PC-3 (cell line): ENCODE results near the gene PLXNC1. TPM values are rescaled to one million over a fixed set of nuclear protein-coding genes. Genes with fewer than 3 reads are reported as not detected.

ENCODE experiments used
- ATAC-seq: fragments of 200-7000 bp; cut with Tn5 transposase; 2 replicates; pipeline ENCODE4 v1.9.1; 2020; ENCODE audit warnings: mild to moderate bottlenecking, moderate library complexity
- BruUV-seq: library from RNA; stranded (reverse); fragments of 400-500 nt; replicated peaks from 2 replicates; lab custom pipeline; 2021; lab: Mats Ljungman, UMichigan
- CTCF ChIA-PET: fragments of 300-600 bp; sonication (Branson Sonifier 250); formaldehyde crosslinking; loops from one replicate; lab custom pipeline; 2022; ENCODE audit warnings: antibody characterized with exemption; lab: Charles Lee
- POLR2A ChIA-PET: fragments of 300-600 bp; sonication (Branson Sonifier 250); formaldehyde crosslinking; loops from one replicate; lab custom pipeline; 2022; ENCODE audit warnings: antibody characterized with exemption; ENCODE audit not compliant: unreplicated experiment; lab: Charles Lee
- DNase-seq: peaks from one replicate; pipeline ENCODE4 v3.0.0-alpha.2; 2015
- H2AFZ ChIP-seq: fragments of 300-600 bp; sonication (generic); 2 replicates; pipeline ENCODE4 v1.6.0; 2016; ENCODE audit warnings: antibody characterized with exemption, low read length
- H3F3A ChIP-seq: fragments of 300-600 bp; sonication (generic); one replicate; pipeline ENCODE4 v1.6.0; 2017; ENCODE audit warnings: antibody characterized with exemption, low read length, control low read depth, mild to moderate bottlenecking; ENCODE audit not compliant: unreplicated experiment
- H3K27ac ChIP-seq: fragments of 300-600 bp; sonication (generic); 2 replicates; pipeline ENCODE4 v1.5.1; 2016; ENCODE audit warnings: mild to moderate bottlenecking, low read length
- H3K27me3 ChIP-seq: fragments of 300-600 bp; sonication (generic); 2 replicates; pipeline ENCODE4 v1.6.1; 2016; ENCODE audit warnings: low read length, mixed read lengths
- H3K36me3 ChIP-seq: fragments of 300-600 bp; sonication (generic); 2 replicates; pipeline ENCODE4 v1.6.1; 2016; ENCODE audit warnings: low read depth, mixed run types, low read length, mixed read lengths
- H3K4me1 ChIP-seq: fragments of 300-600 bp; sonication (generic); 2 replicates; pipeline ENCODE4 v1.5.1; 2016; ENCODE audit warnings: low read length; ENCODE audit not compliant: insufficient read depth
- H3K4me2 ChIP-seq: fragments of 300-600 bp; sonication (generic); 2 replicates; pipeline ENCODE4 v1.6.0; 2016; ENCODE audit warnings: low read length
- H3K4me3 ChIP-seq: fragments of 300-600 bp; sonication (generic); 2 replicates; pipeline ENCODE4 v1.5.1; 2016; ENCODE audit warnings: mild to moderate bottlenecking, low read length, mixed read lengths
- H3K79me2 ChIP-seq: fragments of 300-600 bp; sonication (generic); 2 replicates; pipeline ENCODE4 v1.6.1; 2017; ENCODE audit warnings: low read length, mixed read lengths
- H3K9ac ChIP-seq: fragments of 300-600 bp; sonication (generic); 2 replicates; pipeline ENCODE4 v1.6.0; 2016; ENCODE audit warnings: mild to moderate bottlenecking, low read length
- H3K9me2 ChIP-seq: fragments of 300-600 bp; sonication (generic); replicated peaks from 2 replicates; pipeline ENCODE4 v1.6.1; 2016; ENCODE audit warnings: mixed run types, low read length, mixed read lengths
- H3K9me3 ChIP-seq: fragments of 300-600 bp; sonication (generic); 2 replicates; pipeline ENCODE4 v1.6.1; 2016; ENCODE audit warnings: low read length, mixed read lengths
- H4K20me1 ChIP-seq: fragments of 300-600 bp; sonication (generic); 2 replicates; pipeline ENCODE4 v1.6.1; 2016; ENCODE audit warnings: low read length, mixed read lengths
- EZH2 ChIP-seq: fragments of 300-600 bp; sonication (generic); IDR thresholded peaks from one replicate; pipeline ENCODE4 v1.6.1; 2017; ENCODE audit warnings: antibody characterized with exemption, mild to moderate bottlenecking, low read length; ENCODE audit not compliant: unreplicated experiment
- EZH2phosphoT487 ChIP-seq: fragments of 300-600 bp; sonication (generic); IDR thresholded peaks from 2 replicates; pipeline ENCODE4 v1.6.1; 2018; ENCODE audit warnings: mild to moderate bottlenecking, antibody characterized with exemption, low read length, borderline replicate concordance
- intact Hi-C: fragments of 100-400 bp; cut with micrococcal nuclease; formaldehyde crosslinking; loops from 2 replicates; pipeline ENCODE4 v1.9.0; 2023
- total RNA-seq: library from RNA; depleted of rRNA; stranded (reverse); fragments of >200 nt; gene quantifications from 2 replicates; pipeline ENCODE4 v1.2.3, GENCODE V29; 2014
- TF ChIP-seq, protein P1 (sequence below): fragments of 300-600 bp; sonication (generic); conservative IDR thresholded peaks from 2 replicates; pipeline ENCODE4 v1.5.1; 2017; ENCODE audit warnings: antibody characterized with exemption, low read depth, mild to moderate bottlenecking, low read length

Gene PLXNC1
- total RNA-seq, 1 experiment from 2014 or later, result 0.15 TPM

DNA sequence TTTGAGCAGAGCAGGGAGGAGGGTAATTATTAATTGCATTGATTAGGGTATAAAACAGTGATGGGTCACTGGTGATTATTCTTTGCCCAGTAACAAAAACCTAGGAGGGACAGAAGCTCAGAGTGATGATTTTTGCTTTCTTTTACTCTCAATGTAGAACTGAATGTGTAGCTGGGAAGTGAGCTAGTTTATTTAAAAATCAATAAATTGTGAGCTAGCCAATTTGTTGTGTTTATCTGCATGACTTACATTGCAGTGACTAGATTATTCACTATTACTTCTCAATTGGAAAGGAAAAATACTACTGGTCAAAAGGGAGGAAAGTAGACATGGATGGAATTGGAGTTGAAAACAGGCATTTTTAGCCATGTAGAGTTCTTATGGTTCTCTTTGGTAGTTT is 107.1 kb downstream of the PLXNC1 start:
- CTCF ChIA-PET, result interaction anchor here (0.9 kb wide), 1 partner anchor 34 kb away, joined by 3 read pairs; no protein-coding TSS in a partner anchor
- no peaks in the 10 kb centered on the region for H3F3A ChIP-seq

DNA sequence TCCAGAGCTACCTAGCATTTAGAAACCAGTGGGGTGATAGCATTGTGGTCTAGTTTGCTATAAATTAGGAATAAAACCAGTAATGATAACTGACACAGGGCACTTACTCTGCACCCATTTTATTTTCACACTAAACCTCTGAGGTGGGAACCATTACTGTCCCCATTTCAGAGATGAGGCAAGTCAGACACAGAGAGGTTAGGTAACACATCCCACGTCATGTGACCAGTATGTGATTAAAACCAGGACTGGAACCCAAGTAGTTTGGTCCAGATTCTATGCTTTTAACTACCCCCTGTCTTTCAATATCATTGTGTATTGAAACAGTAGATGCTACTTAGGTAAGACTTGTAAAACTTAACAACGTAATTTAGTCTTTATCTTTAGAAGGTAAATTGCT is 110.2 kb downstream of the PLXNC1 start:
- TF ChIP-seq EZH2 (no peak), EZH2phosphoT487 (no peak)
- TF ChIP-seq, protein P1, sequence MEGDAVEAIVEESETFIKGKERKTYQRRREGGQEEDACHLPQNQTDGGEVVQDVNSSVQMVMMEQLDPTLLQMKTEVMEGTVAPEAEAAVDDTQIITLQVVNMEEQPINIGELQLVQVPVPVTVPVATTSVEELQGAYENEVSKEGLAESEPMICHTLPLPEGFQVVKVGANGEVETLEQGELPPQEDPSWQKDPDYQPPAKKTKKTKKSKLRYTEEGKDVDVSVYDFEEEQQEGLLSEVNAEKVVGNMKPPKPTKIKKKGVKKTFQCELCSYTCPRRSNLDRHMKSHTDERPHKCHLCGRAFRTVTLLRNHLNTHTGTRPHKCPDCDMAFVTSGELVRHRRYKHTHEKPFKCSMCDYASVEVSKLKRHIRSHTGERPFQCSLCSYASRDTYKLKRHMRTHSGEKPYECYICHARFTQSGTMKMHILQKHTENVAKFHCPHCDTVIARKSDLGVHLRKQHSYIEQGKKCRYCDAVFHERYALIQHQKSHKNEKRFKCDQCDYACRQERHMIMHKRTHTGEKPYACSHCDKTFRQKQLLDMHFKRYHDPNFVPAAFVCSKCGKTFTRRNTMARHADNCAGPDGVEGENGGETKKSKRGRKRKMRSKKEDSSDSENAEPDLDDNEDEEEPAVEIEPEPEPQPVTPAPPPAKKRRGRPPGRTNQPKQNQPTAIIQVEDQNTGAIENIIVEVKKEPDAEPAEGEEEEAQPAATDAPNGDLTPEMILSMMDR, result no peak
- no peak overlapping the region for H3K9ac ChIP-seq
- H3K9me2 ChIP-seq, result no peaks in the 10 kb centered on the region
- H3K4me2 ChIP-seq, result no peak overlapping the region; the same call in 1 of the 2 replicates
- DNase-seq (no peak), ATAC-seq (no peak)
- no peaks in the 10 kb centered on the region for H4K20me1 ChIP-seq
- intact Hi-C loops, result no loop called here
- H3K27ac ChIP-seq, result no peak overlapping the region
- ChIA-PET CTCF (no interaction called here), POLR2A (no interaction called here)
- BruUV-seq, result no TSS peak
- no peaks in the 10 kb centered on the region for H3K9me3 ChIP-seq
- no peak overlapping the region for H3K4me3 ChIP-seq
- H2AFZ ChIP-seq, result 0 out of 2 replicates have a peak overlapping the region, but pooled peaks have one; percentile 88
- H3K79me2 ChIP-seq, result no peaks in the 10 kb centered on the region
- H3K27me3 ChIP-seq, result no peaks in the 10 kb centered on the region
- no peaks in the 10 kb centered on the region for H3F3A ChIP-seq
- H3K36me3 ChIP-seq, result no peaks in the 10 kb centered on the region
- H3K4me1 ChIP-seq, result peaks cover 5% of the 10 kb centered on the region; the same call in 1 of the 2 replicates

More for the DNA sequence above, 107.1 kb downstream of the PLXNC1 start:
- no peak for ATAC-seq
- no peak for TF ChIP-seq EZH2phosphoT487
- TF ChIP-seq, protein P1, result no peak
- TF ChIP-seq EZH2, result no peak
- Histone ChIP-seq H3K4me2 (no peak overlapping the region), H3K9me2 (no peaks in the 10 kb centered on the region), H3K27ac (no peak overlapping the region), H2AFZ (no peak overlapping the region), H3K27me3 (no peaks in the 10 kb centered on the region), H3K4me1 (no peaks in the 10 kb centered on the region), H3K9ac (no peak overlapping the region), H3K36me3 (no peaks in the 10 kb centered on the region), H3K79me2 (no peaks in the 10 kb centered on the region), H3K4me3 (no peak overlapping the region), H3K9me3 (no peaks in the 10 kb centered on the region), H4K20me1 (no peaks in the 10 kb centered on the region)
- DNase-seq, result no peak
- BruUV-seq, result no TSS peak
- POLR2A ChIA-PET, result no interaction called here
- intact Hi-C loops, result no loop called here

DNA sequence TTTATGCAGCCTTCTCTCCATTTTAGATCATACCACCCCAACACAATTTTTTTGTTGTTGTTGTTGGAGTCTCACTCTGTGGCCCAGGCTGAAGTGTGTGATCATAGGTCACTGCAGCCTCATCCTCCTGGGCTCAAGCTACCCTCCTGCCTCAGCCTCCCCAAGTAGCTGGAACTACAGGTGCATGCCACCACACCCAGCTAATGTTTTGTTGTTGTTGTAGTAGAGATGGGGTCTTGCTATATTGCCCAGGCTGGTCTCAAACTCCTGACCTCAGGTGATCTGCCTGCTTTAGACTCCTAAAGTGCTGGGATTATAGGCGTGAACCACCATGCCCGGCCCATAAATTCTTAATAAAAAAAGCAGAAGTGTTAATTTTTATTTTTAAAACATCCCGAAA is 111.6 kb downstream of the PLXNC1 start:
- no TSS peak for BruUV-seq
- no peak overlapping the region for H2AFZ ChIP-seq
- H3F3A ChIP-seq, result no peaks in the 10 kb centered on the region
- H3K4me2 ChIP-seq, result no peak overlapping the region
- ATAC-seq (no peak), DNase-seq (no peak)
- H3K9ac ChIP-seq, result no peak overlapping the region
- H4K20me1 ChIP-seq, result no peaks in the 10 kb centered on the region
- TF ChIP-seq EZH2phosphoT487 (no peak), EZH2 (no peak)
- TF ChIP-seq, protein P1, result no peak
- H3K36me3 ChIP-seq, result no peaks in the 10 kb centered on the region
- intact Hi-C loops, result no loop called here
- no peaks in the 10 kb centered on the region for H3K9me2 ChIP-seq
- peaks cover 5% of the 10 kb centered on the region; the same call in 1 of the 2 replicates for H3K4me1 ChIP-seq
- H3K4me3 ChIP-seq, result no peak overlapping the region
- H3K79me2 ChIP-seq, result no peaks in the 10 kb centered on the region
- no peaks in the 10 kb centered on the region for H3K9me3 ChIP-seq
- no peaks in the 10 kb centered on the region for H3K27me3 ChIP-seq
- POLR2A ChIA-PET, result no interaction called here
- CTCF ChIA-PET, result no interaction called here
- no peak overlapping the region for H3K27ac ChIP-seq
